Activated T-helper 2 cell treated with anti-CD3 and anti-CD28 coated beads, Interferon-gamma antibody, Interleukin-2, Interleukin-4, amounts not matched to agents 10 μg/mL and 5 μg/mL and 100 μg/mL, durations not matched to agents 14 hours and 24 hours and 36 hours (primary cell): Measurements from ENCODE around the gene BRD8. TPM values are rescaled to one million over a fixed set of nuclear protein-coding genes. Genes with fewer than 3 reads are reported as not detected.

Experiments used
- total RNA-seq: library from RNA; stranded (reverse); gene quantifications from 2 replicates; pipeline ENCODE4 v1.2.3, GENCODE V29; 2022

The BRD8 gene
- total RNA-seq, 1 donor from 2014 or later = 48.4 TPM

Other genes with a start within 250 kb of the BRD8 start
- gene FAM13B, start 145.6 kb downstream of the BRD8 start, total RNA-seq = 20.3 and 22.8 TPM in 2 replicates
- not detected in 2 replicates for gene WNT8A, start 94.6 kb downstream of the BRD8 start, total RNA-seq
- gene NME5, start 39.2 kb downstream of the BRD8 start, total RNA-seq = not detected in 2 replicates
- gene KIF20A, start 482 bp upstream of the BRD8 start, total RNA-seq = 28.1 and 30.3 TPM in 2 replicates
- gene CDC23, start 34.7 kb upstream of the BRD8 start, total RNA-seq = 41.5 and 45.8 TPM in 2 replicates
- 0.16 and 0.32 TPM in 2 replicates for gene GFRA3, start 96.0 kb upstream of the BRD8 start, total RNA-seq
- 8.4 and 9.0 TPM in 2 replicates for gene CDC25C, start 153.2 kb upstream of the BRD8 start, total RNA-seq
- 24.4 and 26.1 TPM in 2 replicates for gene FAM53C, start 159.6 kb upstream of the BRD8 start, total RNA-seq
- gene KDM3B, start 174.1 kb upstream of the BRD8 start, total RNA-seq = 52.8 and 54.5 TPM in 2 replicates